ENCODE data around the gene TBC1D24.
"Not testable (repeated sequence)": the region's sequence is repeated elsewhere in the genome, so short reads cannot be mapped to it uniquely, and the experiment has no call there.

TBC1D24 gene

GRCh38 chr16:2533912-2534311 lies 59.0 kb downstream of the TBC1D24 start:
- POLR2A ChIA-PET, result no interaction called here
- H3K4me3 ChIP-seq (ENCODE audit: low read depth, low read length), result no peak overlapping the region
- no peak for DNase-seq (ENCODE audit: low read depth, low spot score)
- TF ChIP-seq, protein P1, sequence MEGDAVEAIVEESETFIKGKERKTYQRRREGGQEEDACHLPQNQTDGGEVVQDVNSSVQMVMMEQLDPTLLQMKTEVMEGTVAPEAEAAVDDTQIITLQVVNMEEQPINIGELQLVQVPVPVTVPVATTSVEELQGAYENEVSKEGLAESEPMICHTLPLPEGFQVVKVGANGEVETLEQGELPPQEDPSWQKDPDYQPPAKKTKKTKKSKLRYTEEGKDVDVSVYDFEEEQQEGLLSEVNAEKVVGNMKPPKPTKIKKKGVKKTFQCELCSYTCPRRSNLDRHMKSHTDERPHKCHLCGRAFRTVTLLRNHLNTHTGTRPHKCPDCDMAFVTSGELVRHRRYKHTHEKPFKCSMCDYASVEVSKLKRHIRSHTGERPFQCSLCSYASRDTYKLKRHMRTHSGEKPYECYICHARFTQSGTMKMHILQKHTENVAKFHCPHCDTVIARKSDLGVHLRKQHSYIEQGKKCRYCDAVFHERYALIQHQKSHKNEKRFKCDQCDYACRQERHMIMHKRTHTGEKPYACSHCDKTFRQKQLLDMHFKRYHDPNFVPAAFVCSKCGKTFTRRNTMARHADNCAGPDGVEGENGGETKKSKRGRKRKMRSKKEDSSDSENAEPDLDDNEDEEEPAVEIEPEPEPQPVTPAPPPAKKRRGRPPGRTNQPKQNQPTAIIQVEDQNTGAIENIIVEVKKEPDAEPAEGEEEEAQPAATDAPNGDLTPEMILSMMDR (IDR thresholded peaks at IDR 0.05; ENCODE audit: insufficient read depth, low read length, missing control alignments), result no peak
- CTCF ChIA-PET, result no interaction called here

DNA sequence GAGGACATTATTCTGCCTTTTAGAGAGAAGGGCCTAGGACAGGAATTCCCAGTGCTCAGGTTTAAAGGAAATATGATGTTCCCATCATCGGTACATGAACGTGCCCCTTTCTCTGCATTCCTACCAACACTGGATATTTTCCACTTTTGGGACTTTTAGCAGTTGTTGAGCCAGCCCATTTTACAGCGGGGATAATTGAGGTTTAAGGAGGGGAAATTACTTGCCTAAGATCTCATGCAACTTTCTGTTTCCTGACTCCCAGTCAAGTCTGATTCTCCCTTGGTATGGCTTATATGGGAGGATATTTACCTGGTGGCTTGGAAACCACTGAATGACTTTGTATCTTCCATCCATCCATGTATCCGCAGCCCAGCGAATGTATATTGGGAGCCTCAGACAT lies 59.4 kb downstream of the TBC1D24 start:
- CTCF ChIA-PET; H3K4me3 ChIP-seq (ENCODE audit: low read depth, low read length); DNase-seq (ENCODE audit: low read depth, low spot score): not testable (repeated sequence)
- POLR2A ChIA-PET, result interaction anchor here (0.7 kb wide), 1 partner anchor 379 kb away, joined by 3 read pairs; the partner anchor contains the start of gene TRAF7

- POLR2A ChIA-PET, result no interaction called here
- CTCF ChIA-PET, result interaction anchor here (0.6 kb wide), 1 partner anchor 195 kb away, joined by 3 read pairs; the partner anchor contains the start of gene ABCA3
- DNase-seq (ENCODE audit: low read depth, low spot score), result peak; percentile 17
- H3K4me3 ChIP-seq (ENCODE audit: low read depth, low read length), result no peak overlapping the region; the same call in 1 of the 2 replicates
- TF ChIP-seq, protein P1 (IDR thresholded peaks at IDR 0.05; ENCODE audit: insufficient read depth, low read length, missing control alignments), result no peak
Measured at GRCh38 chr16:2535625-2536013, 60.7 kb downstream of the TBC1D24 start.

GRCh38 chr16:2537451-2538379 lies 62.8 kb downstream of the TBC1D24 start, which contains the start of gene PDPK1:
Gene PDPK1 (plus strand): TSS chr16:2538021. CDS start chr16:2538113, 92 bp downstream.
- peak; percentile 36 for DNase-seq (ENCODE audit: low read depth, low spot score)
- POLR2A ChIA-PET, result interaction anchor here (0.6 to 0.9 kb wide), 3 partner anchors 53 to 269 kb away, joined by 3 to 5 read pairs (median 3); no protein-coding TSS in a partner anchor
- peak within 1 kb of the TSS; percentile 75 for H3K4me3 ChIP-seq (ENCODE audit: low read depth, low read length)
- CTCF ChIA-PET, result no interaction called here
- TF ChIP-seq, protein P1 (IDR thresholded peaks at IDR 0.05; ENCODE audit: insufficient read depth, low read length, missing control alignments), result no peak

DNA sequence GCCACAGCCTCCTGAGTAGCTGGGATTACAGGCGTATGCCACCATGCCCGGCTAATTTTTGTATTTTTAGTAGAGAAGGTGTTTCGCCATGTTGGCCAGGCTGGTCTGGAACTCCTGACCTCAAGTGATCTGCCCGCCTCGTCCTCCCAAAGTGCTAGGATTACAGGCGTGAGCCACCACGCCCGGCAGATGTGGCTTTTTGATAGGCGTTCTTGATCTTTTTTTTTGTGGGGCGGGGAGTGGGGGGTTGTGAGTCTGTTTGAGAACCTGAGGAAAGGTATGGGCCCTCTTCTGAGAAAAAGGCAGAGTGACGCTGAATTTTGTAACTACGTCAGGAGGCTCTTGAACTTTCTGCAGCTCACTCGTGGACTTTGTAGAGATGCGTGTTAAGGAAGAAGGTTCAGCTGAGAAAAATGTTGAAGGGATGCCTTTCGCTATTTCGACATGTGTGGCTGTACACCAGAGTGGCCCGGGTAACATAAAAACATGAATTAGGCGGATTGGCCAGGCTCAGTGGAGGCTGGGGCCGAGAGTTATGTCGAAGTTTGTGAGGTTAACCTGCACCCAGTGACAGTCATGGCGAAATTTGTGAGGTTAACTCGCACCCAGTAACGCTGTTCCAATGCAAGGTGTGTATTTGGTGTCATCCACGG lies 64.4 kb downstream of the TBC1D24 start:
- POLR2A ChIA-PET; CTCF ChIA-PET; DNase-seq (ENCODE audit: low read depth, low spot score): not testable (repeated sequence)
- H3K4me3 ChIP-seq (ENCODE audit: low read depth, low read length), result peak overlapping the region; percentile 52

- DNase-seq (ENCODE audit: low read depth, low spot score); H3K4me3 ChIP-seq (ENCODE audit: low read depth, low read length); POLR2A ChIA-PET; CTCF ChIA-PET: not testable (repeated sequence)
- TF ChIP-seq, protein P1 (IDR thresholded peaks at IDR 0.05; ENCODE audit: insufficient read depth, low read length, missing control alignments), result peak; percentile 42
Measured at GRCh38 chr16:2539845-2540458, 65.0 kb downstream of the TBC1D24 start.

DNA sequence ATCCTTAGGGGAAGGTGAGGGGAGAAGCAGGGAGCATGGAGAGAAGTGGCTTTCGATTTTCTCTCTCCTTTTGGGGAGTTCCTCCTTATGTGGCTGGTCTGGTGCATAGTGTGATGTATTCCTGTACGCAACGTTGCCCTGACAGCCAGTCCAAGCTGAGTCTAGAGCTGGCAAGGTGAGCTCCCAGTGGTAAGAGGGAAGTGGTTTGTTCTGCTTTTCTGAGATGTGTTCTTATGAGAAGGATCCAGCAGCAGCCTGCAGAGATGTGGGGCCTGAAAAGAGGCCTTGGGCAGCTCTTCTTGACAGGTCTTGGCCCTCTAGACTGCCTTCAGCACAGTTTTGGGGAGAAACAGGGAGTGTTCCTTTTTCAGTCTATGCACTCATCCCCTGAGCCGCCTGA lies 66.0 kb downstream of the TBC1D24 start:
- H3K4me3 ChIP-seq (ENCODE audit: low read depth, low read length); DNase-seq (ENCODE audit: low read depth, low spot score); POLR2A ChIA-PET; CTCF ChIA-PET: not testable (repeated sequence)

- CTCF ChIA-PET; DNase-seq (ENCODE audit: low read depth, low spot score); POLR2A ChIA-PET; H3K4me3 ChIP-seq (ENCODE audit: low read depth, low read length): not testable (repeated sequence)
Measured at GRCh38 chr16:2541409-2541808, 66.5 kb downstream of the TBC1D24 start.

DNA sequence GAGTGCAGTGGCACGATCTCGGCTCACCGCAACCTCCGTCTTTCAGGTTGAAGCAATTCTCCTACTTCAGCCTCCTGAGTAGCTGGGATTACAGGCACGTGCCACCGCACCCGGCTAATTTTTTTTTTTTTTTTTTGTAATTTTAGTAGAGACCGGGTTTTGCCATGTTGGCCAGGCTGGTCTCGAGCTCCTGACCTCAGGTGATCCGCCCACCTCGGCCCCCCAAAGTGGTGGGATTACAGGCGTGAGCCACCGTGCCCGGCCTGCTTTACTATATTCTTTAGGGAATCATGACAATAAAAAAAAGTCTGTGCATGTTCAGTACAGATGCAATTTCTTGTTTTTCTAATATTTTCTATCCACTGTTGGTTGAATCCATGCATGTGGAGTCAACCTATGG lies 68.8 kb downstream of the TBC1D24 start:
- DNase-seq (ENCODE audit: low read depth, low spot score); H3K4me3 ChIP-seq (ENCODE audit: low read depth, low read length); CTCF ChIA-PET; POLR2A ChIA-PET: not testable (repeated sequence)

DNA sequence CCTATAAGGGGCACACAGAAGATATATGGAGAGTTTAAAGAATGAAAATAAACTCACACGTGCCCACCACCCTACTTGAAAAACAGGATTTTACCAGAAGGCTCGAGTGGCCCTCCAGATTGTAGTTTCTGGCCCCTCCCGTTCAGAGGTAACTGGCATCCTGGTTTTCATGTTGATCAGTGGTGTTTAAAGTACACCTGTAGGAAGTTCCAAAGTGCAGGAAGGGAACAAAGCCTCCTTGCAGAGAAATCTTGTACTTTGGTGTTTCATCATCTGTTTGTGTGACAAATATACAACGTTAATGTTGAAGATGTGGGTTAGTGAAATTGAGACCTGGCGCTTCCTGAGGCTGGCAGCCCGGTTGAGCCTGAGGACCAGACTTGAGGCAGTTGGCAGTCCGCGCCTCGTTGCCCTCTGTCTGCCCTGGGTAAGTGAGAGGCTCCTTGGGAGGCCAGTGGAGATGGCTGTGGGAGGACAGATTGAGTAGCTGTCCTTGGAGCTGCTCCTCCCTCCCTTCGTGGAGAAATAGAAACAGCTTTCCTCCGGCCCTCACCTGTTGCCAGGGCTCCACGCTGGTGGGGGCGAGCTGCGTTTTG lies 75.5 kb downstream of the TBC1D24 start:
- H3K4me3 ChIP-seq (ENCODE audit: low read depth, low read length); POLR2A ChIA-PET; DNase-seq (ENCODE audit: low read depth, low spot score); CTCF ChIA-PET: not testable (repeated sequence)

- H3K4me3 ChIP-seq (ENCODE audit: low read depth, low read length); DNase-seq (ENCODE audit: low read depth, low spot score); CTCF ChIA-PET; POLR2A ChIA-PET: not testable (repeated sequence)
Measured at GRCh38 chr16:2551420-2551889, 76.5 kb downstream of the TBC1D24 start.

Data from AG04449 (cell line).